ENCODE data around the gene CCND2. TPM values are rescaled to one million over a fixed set of nuclear protein-coding genes. Genes with fewer than 3 reads are reported as not detected.

CCND2 gene
- total RNA-seq, 1 donor from 2014 or later: 57.7 TPM

DNA sequence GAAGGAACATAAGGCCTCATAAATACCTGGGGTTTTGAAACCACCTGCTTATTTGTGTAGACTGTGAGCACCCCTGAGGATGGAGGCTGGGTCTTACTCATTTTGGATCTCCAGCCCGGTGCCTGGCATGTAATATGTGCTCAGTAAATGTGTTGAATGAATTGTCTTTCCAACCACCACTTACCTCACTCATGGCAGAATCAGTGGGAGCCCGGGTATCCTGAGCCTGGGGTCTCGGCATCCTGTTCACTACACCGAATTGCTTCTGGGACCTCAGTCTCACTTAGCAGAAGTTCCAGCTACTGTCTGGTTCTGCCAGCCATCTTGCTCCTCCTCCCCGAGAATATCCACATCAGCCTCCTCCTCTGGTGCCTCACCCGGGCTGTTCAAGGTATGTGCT lies 43.0 kb upstream of the CCND2 start:
- H3K4me1 ChIP-seq: no peaks in the 10 kb centered on the region
- intact Hi-C loops (cut with DNase I): no loop called here

DNA sequence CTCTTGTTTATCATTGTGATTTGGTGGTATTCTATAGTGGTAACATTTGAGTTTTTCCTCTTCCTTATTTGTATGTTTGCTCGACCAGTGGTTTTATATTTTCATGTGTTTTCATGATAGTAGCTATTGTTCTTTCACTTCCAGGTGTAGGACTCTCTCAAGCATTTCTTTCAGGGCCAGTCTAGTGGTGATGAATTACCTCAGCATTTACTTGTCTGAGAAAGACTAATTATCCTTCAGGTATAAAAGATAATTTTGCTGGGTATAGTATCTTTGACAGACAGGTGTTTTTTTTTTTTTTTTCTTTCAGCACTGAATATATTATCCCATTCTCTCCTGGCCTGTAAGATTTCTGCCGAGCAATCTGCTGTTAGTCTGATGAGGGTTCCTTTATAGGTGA lies 35.0 kb upstream of the CCND2 start:
- no peak for DNase-seq
- ATAC-seq: no peak
- Histone ChIP-seq H3K9me3 (peaks cover 15% of the 10 kb centered on the region), H3K27ac (no peak overlapping the region), H3K4me1 (no peaks in the 10 kb centered on the region), H3K27me3 (ENCODE audit: low read depth) (no peaks in the 10 kb centered on the region), H3K36me3 (no peaks in the 10 kb centered on the region), H3K4me3 (no peak overlapping the region)
- intact Hi-C loops (cut with DNase I): no loop called here
- TF ChIP-seq, protein P1, sequence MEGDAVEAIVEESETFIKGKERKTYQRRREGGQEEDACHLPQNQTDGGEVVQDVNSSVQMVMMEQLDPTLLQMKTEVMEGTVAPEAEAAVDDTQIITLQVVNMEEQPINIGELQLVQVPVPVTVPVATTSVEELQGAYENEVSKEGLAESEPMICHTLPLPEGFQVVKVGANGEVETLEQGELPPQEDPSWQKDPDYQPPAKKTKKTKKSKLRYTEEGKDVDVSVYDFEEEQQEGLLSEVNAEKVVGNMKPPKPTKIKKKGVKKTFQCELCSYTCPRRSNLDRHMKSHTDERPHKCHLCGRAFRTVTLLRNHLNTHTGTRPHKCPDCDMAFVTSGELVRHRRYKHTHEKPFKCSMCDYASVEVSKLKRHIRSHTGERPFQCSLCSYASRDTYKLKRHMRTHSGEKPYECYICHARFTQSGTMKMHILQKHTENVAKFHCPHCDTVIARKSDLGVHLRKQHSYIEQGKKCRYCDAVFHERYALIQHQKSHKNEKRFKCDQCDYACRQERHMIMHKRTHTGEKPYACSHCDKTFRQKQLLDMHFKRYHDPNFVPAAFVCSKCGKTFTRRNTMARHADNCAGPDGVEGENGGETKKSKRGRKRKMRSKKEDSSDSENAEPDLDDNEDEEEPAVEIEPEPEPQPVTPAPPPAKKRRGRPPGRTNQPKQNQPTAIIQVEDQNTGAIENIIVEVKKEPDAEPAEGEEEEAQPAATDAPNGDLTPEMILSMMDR (IDR thresholded peaks at IDR 0.05): no peak

More for the DNA sequence above, 43.0 kb upstream of the CCND2 start:
- H3K36me3 ChIP-seq: no peaks in the 10 kb centered on the region
- no peak overlapping the region for H3K27ac ChIP-seq
- DNase-seq (no peak), ATAC-seq (no peak)
- no peak overlapping the region for H3K4me3 ChIP-seq
- H3K9me3 ChIP-seq: no peaks in the 10 kb centered on the region
- TF ChIP-seq, protein P1 (IDR thresholded peaks at IDR 0.05): no peak
- H3K27me3 ChIP-seq (ENCODE audit: low read depth): no peaks in the 10 kb centered on the region

DNA sequence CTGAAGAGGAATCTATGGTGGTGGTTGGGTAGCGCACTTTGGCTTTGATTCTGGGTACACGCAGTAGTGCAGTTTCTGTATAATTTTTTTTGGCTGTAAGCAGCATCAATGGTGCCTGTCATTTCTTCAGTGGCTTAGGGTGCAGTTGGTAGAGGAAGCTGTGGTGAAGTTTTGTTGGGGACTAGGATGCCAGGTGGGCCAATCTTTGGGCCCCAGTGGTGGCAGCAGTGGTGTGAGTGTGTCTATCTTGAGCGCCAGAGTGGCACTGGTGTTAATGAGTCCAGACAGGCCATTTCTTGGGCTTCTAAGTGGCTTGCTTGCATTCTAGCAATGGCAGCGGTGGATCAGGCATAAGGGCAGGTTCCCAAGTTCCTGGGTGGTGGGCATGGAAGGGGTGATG lies 33.8 kb upstream of the CCND2 start:
- ATAC-seq (no peak), DNase-seq (no peak)
- intact Hi-C loops (cut with DNase I): no loop called here
- H3K36me3 ChIP-seq: no peaks in the 10 kb centered on the region
- no peak overlapping the region for H3K4me3 ChIP-seq
- peaks cover 15% of the 10 kb centered on the region for H3K9me3 ChIP-seq
- TF ChIP-seq, protein P1 (IDR thresholded peaks at IDR 0.05): no peak
- H3K27ac ChIP-seq: no peak overlapping the region
- H3K27me3 ChIP-seq (ENCODE audit: low read depth): peaks cover 6% of the 10 kb centered on the region
- H3K4me1 ChIP-seq: no peaks in the 10 kb centered on the region

DNA sequence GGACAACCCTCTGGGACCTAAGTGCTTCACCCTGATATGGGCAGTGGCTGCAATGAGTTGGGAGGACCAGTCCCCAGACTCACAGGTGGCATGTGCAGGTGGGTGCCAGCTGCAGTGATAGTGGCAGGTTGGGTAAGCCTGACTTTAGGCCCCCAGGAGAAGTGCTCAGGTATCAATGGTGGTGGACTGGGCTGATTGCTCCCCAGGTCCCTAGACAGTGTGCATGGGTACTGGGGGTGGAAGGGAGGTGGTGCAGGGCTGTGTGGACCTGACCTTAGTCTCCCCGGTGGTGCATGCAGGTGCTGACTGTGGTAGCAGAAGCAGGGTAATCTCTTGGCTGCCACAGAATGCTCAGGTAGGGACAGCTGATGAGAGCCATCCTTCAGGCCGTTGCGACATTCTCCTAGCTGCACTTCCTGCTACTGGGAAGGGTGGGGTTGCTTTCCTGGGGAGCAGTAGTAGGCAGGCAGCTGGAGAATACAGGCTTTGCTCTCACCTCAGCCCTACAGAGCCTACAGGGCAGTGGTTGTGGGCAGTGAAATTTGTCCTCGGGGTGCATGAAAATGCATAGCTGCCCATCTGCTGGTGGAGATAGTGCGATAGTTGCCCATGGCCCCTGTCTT lies 33.3 kb upstream of the CCND2 start:
- peak in 1 of 2 donors; percentile 38 for ATAC-seq
- Histone ChIP-seq H3K27me3 (ENCODE audit: low read depth) (peaks cover 6% of the 10 kb centered on the region), H3K36me3 (no peaks in the 10 kb centered on the region), H3K4me3 (no peak overlapping the region), H3K4me1 (no peaks in the 10 kb centered on the region), H3K9me3 (peaks cover 15% of the 10 kb centered on the region), H3K27ac (no peak overlapping the region)
- TF ChIP-seq, protein P1 (IDR thresholded peaks at IDR 0.05): no peak
- intact Hi-C loops (cut with DNase I): no loop called here
- no peak for DNase-seq

DNA sequence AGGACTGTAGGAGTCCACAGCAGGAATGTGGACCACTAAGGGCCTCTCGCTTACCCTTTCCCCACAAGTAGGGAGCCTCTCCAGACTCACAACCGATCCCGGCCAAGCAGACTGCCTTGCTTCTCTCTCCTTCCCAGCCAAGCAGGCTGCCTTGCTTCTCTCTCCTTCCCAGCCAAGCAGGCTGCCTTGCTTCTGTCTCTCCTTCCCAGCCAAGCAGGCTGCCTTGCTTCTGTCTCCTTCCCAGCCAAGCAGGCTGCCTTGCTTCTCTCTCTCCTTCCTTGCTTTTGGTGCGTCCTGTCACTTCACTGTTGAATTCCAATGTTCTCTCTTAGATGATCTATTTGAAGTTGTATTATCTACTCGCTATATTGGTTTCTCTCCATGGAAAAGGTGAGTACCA lies 32.6 kb upstream of the CCND2 start:
- Histone ChIP-seq H3K9me3 (peaks cover 15% of the 10 kb centered on the region), H3K27ac (no peak overlapping the region), H3K27me3 (ENCODE audit: low read depth) (peaks cover 6% of the 10 kb centered on the region), H3K4me1 (no peaks in the 10 kb centered on the region), H3K4me3 (no peak overlapping the region), H3K36me3 (no peaks in the 10 kb centered on the region)
- DNase-seq (no peak), ATAC-seq (no peak)
- TF ChIP-seq, protein P1 (IDR thresholded peaks at IDR 0.05): no peak
- intact Hi-C loops (cut with DNase I): no loop called here

All from lower lobe of right lung (tissue), 2 donors.